HG03439 (cell line): ENCODE data around the gene GAREM2.

Experiments
- ATAC-seq: cut with Tn5 transposase; IDR thresholded peaks from one replicate; pipeline ENCODE4 v1.9.1; 2021; ENCODE audit warnings: mild to moderate bottlenecking, moderate library complexity; ENCODE audit not compliant: unreplicated experiment

The GAREM2 gene

GRCh38 chr2:26224095-26224494 is 51.2 kb downstream of the GAREM2 start:
- no peak for ATAC-seq

GRCh38 chr2:26229595-26229994 is 56.7 kb downstream of the GAREM2 start:
- ATAC-seq: no peak

- no peak for ATAC-seq
Observed at GRCh38 chr2:26230806-26231205, 57.9 kb downstream of the GAREM2 start.

GRCh38 chr2:26235089-26235488 is 62.2 kb downstream of the GAREM2 start:
- ATAC-seq: no peak

GRCh38 chr2:26237868-26238267 is 65.0 kb downstream of the GAREM2 start:
- no peak for ATAC-seq

- no peak for ATAC-seq
Observed at GRCh38 chr2:26238311-26238958, 65.5 kb downstream of the GAREM2 start.
